AG20443 (cell line): ENCODE measurements around the gene GPX4.
A peak's percentile ranks its signal among the peaks of the same experiment; 100 is the strongest.

Experiments used
- DNase-seq: peaks from one replicate; pipeline ENCODE4 v3.0.0; 2012; ENCODE audit warnings: low spot score, mixed read lengths

The GPX4 gene

DNA sequence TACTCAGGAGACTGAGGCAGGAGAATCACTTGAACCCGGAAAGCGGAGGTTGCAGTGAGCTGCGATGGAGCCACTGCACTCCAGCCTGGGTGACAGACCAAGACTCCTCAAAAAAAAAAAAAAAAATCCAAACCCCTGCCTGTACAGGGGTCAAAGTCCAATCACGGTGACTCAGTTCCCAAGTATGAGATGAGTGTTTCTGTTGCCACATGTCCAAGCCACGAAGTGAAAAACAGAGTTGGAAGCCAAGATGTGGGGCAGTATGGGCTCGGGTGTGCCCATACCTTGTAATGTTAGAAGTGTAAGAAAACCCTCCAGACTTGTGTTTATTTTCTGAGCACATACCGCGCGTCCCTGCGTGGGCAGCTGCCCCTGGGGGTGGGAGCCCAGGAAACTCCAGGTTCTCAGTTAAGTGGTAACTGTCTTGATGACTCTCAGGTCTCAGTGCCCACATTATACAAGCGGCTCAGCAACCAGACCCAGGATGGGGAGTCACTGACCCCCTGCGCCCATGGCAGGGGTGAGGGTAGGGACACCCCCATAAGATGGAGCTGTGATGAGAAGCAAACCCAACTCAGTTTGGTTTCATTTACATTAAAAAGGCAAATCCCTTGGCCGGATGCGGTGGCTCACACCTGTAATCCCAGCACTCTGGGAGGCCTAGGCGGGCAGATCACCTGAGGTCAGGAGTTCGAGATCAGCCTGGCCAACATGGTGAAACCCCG, 1.2 kb upstream of the GPX4 start:
- peak; percentile 72 for DNase-seq

DNA sequence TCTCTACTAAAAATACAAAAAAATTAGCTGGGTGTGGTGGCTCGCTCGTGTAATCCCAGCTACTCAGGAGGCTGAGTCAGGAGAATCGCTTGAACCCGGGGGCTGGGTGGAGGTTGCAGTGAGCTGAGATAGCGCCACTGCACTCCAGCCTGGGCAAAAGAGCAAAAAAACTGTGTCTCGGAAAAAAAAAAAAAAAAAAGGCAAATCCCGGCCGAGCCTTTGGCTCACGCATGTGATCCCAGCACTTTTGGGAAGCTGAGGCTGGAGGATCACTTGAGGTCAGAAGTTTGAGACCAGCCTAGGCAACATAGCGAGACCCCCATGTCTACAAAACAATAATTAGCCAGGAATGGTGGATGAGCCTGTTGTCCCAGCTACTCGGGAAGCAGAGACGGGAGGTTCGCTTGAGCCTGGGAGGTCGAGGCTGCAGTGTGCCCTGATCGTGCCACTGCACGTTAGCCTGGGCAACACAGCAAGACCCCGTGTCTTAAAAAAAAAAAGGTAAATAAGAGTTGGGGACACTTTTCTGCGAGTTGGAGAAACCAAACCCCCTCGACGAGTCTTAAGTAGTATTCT, 574 bp upstream of the GPX4 start:
- DNase-seq, result no peak

DNA sequence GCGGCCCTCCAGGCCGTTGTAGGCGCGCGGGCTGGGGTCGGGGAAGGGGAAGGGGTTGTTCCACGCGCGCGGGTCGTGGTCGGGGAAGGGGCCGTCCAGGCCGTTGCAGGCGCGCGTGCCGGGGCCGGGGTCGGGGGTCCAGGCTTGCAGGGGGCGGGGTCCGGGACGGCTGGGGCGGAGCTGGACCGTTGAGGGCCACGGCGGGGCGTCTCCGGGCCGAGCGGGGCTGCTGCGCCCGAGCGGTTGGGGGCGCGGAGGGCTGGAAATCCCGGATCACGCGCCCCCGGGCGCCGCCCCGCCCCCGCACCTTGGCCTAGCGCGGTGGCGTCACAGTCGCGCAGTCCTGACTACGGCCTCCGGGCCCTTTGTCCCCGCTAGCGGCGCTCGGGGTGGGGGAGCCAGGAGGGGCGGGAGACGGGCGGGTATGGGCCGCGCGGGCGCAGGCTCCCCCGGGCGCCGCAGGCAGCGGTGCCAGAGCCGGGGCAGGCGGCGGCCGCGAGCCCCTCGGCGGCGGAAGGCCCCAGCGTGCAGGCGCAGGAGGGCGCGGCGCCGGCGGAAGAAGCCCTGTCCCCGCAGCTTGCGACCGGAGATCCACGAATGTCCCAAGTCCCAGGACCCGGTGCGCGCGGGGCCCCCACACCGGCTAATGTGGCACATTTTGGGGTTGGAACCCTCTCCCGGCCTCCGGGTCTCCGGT, 665 bp downstream of the GPX4 start:
- peak; percentile 79 for DNase-seq

DNA sequence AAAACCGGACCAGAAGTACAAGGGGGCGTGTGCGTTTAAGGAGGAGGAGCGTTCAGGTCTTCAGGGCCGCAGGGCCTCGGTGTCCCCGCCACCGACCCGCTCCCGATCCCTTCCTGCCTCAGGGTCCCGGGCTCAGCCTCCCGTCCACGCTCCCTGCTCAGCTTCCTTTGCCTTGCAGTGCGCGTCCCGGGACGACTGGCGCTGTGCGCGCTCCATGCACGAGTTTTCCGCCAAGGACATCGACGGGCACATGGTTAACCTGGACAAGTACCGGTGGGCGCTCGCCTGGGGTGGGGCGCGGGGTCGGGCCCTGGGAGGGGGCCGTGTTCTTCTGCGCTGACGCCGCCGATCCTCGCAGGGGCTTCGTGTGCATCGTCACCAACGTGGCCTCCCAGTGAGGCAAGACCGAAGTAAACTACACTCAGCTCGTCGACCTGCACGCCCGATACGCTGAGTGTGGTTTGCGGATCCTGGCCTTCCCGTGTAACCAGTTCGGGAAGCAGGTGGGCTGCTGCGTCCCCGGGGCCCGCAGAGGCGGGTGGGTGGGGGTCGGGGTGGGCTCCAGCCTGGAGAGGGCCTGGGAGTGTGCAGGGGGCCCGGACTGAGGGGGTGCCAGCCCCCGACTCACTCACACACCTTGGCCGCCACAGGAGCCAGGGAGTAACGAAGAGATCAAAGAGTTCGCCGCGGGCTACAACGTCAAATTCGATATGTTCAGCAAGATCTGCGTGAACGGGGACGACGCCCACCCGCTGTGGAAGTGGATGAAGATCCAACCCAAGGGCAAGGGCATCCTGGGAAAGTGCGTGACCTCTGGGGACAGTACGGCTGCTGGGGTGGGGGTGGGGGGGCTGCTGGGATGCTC, 1.4 kb downstream of the GPX4 start:
- peak; percentile 38 for DNase-seq

DNA sequence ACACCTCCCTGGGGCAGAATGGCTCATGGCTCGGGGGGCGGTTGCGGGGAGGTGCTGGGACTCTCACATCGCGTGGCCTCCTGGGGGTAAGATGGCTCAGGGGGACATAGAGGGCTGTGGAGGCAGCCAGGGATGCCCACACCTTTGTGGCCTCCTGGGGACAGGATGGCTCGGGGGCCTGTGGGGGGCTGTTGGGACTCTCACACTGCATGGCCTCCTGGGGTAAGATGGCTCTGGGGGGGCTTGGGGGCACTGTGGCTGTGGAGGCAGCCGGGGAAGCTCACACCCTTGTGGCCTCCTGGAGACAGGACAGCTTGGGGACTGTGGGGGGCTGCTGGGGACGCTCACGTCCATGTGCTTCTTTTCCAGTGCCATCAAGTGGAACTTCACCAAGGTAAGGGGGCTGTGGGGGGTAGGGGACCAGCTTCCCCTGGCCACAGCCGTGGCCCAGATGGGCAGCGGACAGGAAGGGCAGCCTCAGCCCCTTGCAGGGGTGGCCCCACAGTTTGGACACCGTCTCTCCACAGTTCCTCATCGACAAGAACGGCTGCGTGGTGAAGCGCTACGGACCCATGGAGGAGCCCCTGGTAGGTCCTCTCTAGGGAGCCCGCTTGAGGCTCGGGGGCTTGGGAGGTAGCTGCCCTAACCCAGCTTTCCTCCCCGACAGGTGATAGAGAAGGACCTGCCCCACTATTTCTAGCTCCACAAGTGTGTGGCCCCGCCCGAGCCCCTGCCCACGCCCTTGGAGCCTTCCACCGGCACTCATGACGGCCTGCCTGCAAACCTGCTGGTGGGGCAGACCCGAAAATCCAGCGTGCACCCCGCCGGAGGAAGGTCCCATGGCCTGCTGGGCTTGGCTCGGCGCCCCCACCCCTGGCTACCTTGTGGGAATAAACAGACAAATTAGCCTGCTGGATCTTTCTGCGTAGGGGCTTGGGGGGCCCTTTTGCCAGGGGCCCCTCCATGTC, 2.4 kb downstream of the GPX4 start:
- no peak for DNase-seq

DNA sequence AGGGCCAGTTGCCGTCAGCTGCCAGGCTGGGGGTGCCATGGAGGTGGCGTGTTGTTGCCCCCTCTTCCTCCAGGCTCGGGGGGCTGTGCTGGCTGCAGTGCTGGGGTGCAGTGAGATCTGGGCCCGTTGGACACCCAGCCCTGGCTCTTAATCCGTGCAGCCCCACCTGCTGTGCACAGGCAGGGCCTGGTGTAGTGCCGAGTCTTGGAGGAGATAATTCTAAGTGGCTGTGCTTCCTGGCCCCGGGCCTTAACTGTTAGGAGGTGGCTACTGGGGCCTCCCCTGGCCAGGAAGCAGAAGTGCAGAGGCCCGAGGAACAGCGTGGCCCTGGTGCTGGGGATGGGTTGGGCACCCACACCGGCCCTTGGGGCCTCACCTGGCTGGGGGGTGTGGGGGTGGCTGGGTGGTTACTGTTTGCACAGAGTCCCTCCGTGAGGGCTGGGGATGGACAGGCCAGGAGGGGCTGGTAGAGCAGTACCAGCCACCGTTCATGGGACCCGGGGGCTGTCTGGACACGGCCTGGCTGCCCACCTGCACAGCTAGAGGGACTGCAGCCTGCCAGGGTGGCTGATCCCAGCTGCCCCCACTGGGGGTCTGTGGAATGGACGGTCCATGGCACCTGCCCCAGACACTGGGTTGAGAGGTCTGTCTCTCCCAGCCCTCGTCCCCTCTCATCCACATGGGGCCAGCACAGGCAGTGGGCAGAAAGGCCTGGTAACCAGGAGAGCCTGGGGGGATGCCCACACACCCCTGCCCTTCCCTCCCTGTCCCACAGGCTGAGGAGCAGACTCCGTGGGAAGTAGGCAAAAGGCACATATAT, 3.3 kb downstream of the GPX4 start:
- no peak for DNase-seq

DNA sequence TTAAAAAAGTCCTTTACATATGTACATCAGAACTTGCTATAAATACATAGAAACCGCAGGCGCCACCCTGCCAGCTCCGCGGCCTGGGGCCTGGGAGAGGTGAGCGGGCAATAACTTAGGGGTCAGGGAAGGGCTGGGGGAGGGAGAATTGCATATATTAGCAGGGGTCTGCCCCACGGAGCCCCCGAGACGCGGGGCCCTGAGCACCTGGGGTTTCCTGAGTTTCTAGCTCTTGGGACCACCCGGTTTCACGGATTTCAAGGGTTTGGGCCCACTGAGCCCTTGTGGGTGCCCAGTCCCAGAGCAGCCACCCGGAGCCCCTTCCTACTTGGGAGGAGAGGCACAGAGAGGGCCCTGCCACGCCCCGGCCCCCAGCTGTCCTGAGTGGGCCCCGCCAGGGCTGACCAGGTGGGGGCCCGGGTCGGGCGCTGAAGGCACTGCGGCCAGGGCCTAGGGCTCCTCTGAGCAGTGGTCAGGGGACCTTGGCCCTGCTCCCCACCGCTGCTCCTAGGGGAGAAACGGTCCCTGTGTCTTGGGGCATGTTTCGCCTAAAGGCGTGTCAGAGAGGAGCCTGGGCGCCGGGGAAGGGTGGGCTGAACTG, 4.0 kb downstream of the GPX4 start:
- no peak for DNase-seq

DNA sequence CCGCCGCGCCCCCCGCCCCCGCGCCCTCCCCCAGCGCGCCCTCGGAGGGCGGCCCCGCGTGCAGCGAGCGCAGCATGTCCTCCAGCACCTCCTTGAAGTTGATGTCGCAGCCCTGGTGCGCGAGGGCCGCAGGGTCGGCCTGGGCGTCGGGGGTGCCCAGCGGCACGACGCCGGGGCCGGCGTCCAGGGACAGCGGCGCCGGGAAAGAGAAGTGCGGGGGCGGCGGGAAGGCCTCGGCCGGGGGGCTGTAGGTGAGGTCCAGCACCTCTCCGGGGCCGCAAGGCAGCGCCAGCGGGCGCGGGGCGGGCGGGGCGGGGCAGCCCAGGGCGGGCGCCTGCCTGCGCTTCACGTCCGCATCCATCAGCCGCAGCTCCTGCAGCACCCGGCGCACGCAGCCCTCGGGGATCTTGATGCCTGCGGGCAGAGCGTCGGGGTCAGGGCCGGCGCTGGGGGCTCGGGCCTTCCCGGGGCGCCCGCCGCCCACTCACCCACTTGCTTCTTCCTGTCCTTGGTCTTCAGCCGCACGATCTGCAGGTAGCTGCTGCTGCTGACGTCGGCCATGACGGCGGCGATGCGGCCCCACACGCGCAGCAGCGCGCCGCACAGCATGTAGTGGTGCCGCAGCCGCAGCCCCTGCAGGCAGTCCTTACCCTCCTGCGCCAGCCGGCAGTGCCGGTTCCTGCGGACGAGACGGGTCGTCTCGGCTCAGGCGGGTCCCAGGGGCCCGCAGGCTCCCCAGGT, 4.7 kb downstream of the GPX4 start:
- DNase-seq, result no peak

DNA sequence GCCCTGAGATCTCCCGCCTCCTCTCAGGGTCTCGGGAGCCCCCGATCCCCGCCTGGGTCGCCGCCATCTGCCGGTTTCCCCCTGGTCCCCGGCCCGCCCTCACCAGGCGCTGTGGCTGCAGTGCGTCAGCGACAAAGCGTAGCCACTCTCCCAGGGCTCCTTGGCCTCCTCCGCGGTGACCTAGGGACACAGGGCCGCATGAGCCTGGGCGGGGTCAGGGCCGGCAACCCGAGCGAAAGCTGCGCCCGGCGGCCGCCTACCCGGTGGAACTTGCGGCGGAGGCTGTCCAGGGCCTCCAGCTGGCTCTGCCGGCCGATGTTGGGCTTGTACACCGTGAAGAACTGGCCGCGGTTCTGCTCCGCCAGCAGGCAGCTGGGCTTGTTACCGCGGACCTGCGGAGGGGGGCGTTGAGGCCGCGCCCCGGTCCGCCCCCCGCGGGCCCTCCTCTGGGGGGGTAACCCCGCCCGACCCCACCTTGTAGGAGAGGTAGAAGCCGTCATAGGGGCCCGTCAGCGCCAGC, 5.3 kb downstream of the GPX4 start:
- DNase-seq, result no peak

DNA sequence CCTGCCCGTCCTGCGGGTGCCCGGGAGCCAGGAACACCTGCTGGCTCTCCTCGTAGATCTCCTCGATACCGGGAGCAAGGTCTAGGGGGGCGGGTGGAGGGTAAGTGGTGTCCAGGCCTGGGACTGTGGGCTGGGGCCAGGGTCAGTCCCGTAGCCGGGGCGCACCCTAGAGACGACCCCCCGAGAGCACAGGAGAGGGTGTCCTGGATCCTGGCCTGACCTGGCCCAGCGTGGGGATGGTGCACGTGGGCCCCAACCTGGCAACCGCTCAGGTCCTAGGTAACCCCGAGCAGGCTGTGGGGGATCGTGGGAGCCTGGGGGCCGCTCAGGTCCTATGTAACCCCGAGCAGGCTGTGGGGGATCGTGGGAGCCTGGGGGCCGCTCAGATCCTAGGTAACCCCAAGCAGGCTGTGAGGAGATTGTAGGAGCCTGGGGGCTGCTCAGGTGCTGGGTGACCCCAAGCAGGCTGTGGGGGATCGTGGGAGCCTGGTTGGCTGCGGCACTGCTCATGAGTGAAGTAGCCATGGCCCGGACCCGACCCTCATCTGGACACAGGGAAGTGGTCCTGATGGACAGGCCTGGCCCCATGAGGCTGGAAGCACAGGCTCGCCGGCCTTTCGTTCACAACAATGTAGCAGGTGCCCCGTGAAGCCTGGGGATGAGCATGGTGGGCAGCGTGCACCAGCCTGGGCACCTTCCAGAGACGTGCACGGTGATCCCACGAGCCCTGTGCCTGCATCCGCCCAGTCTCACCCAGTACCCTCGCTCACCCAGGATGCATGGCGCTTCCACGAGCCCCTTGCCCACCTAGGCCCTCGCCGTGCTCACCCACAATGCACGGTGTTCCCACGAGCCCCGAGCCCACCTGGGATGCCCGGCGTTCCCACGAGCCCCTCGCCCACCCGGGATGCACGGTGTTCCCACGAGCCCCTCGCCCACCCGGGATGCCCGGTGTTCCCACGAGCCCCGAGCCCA, 6.2 kb downstream of the GPX4 start:
- no peak for DNase-seq

DNA sequence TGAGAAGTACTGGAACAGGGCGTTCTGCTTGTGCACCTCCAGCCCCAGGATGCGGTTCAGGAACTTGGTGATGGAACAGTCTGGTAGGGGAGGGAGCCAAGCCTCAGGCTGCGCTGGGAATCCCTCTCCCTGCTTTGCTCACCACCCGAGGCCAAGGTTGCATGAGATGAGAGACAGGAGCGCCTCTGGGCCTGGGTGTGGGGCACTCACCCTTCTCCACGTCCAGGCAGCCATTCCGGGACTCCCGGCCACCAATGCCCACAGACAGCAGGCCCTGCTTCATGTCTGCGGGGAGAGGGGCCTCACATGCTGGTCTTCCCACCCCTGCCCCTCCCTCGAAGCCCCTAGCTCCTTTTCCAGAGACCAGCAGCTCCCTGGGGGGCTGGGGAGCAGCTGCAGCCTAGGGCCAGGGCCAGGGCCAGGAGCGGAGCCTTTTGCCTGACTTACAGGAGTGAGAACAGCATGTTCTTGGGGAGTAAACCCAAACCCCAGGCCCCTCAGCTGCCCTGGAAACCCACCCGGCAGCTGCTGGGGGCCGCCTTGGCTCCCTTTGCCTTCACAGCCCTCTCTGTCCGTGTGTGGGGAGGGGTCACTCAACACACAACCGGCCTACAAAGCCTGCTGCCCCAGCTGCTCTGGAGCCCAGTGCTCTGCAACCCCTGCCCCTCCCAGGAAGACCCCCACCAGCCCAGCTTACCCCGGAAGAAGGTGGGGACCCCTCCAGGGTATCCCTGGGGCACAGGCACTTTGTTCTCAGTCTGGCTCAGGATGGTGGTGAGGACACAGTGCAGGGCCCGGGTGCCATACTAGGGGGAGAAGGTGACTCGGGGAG, 7.2 kb downstream of the GPX4 start:
- no peak for DNase-seq

DNA sequence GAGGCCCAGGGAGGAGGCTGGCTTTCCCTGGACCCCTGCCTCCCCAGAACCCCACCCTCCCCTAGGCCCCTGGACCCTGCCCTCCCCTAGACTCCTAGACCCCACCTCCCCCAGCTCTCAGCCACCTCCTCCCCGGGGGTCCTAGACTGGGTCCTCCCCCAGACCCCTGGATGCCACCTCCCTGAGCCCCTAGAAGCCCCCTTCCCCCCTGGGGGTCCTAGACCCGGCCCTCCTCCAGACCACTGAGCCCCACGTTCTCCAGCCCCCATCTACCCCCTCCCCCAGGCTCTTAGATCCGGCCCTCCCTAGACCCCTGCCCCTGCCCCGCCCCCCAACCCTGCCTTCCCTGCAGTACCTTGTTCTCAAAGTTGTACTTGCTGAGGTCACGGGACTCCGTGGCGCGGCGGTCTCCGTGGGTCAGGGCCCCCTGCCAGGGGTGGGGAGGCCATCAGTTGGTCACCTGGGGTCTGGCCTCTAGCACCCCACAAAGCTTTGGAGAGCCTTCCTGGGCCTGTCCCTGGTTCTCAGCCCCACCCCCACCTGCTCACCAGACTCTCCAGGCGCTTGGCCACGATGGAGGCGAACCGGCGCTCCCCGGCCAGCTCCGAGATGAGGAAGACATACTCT, 8.0 kb downstream of the GPX4 start:
- DNase-seq, result no peak

DNA sequence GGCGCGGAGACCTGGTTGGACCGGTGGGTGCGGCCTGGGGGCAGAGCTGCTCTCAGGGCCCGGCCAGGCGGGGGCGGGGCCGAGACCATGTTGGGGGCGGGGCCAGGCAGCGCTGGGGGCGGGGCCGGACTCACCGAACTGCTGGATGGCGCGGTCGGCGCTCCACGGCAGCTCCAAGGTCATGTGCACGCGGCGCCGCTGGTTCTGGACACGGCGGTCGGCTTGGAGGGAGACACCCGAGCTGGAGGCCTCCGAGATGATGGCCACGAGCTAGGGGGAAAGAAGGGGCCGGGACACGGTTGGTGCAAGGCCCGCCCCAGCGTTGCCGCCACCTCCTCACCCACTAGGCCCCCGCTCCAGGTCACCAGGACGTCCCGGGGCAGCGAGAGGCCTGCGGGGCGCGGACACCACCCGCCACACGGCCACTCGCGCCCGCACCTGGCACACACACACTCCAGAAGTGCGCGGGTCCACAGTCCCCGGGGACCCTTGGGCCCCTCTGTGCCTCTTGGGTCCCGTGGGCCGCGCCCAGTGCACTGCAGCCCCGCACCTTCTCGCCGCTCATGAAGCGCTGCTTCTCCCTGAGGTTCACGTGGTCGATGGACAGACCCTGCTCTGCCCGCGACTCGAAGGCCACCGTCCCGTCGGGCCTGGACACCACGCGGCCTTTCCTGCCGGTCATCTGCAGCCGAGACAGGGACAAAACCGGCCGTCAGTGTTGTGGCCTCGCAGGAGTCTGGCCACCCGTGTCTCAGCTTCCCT, 8.7 kb downstream of the GPX4 start:
- no peak for DNase-seq

DNA sequence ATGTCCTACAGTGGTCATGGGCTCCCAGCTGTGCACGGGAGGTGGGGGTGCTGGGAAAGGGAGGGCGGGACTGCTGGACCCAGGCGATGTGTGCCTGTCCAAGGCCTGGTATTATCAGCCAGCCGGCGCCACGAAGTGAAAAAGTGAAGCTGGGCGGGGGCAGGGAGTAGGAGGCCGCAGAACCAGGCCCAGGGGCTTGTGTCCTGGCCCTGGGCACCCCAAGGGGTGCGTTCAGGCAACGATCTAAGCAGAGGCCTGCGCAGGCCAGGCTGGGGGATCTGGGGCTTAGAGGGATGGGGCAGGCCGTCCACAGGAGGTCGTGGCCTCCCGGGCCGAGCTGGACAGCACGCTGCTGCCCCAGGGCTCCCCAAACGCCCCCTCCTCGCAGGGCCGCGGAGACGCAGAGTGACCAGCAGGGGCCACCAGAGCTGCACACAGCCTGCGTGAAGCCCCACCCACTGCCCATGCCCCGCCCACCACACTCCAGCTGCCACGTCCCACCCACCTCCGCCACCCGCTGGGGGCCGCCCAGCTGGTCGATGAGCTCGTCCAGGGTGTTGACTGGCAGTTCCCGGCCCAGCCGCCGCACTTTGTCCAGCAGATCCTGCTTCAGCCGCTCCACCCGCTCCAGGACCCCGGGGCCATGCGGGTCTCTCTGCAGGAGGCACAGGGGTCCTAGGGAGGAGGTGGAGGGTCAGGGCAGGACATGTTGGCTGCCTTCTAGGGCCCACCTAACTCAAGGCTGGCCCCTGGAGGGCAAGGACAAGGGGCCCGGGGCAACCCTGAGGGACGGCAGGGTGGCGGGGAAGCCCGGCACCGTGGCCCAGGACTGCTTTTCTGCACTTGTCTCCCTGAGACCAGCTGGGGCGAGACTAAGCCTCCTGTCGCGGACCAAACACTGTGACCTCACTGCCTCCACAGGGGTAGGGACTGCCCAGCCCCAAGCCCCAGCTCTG, 9.5 kb downstream of the GPX4 start:
- DNase-seq, result peak; percentile 96
